Stimulated activated CD4-positive, alpha-beta T cell treated with anti-CD3 and anti-CD28 coated beads, TNF-alpha, amount 100 ng/mL, for 4 hours (primary cell): ENCODE measurements around the gene CENPP.

Experiments
- DNase-seq, 3 experiments: peaks; one replicate each; pipeline ENCODE4 v3.0.0-alpha.2; 2020; ENCODE audit warnings: low read depth in 3 of 3

The CENPP gene

GRCh38 chr9:92598382-92598781, 272.6 kb downstream of the CENPP start:
- DNase-seq, result no peak

GRCh38 chr9:92599938-92600461, 274.2 kb downstream of the CENPP start:
- no peak for DNase-seq

GRCh38 chr9:92600462-92601261, 274.9 kb downstream of the CENPP start:
- DNase-seq, result no peak

- no peak for DNase-seq
Measured at GRCh38 chr9:92601451-92601850, 275.7 kb downstream of the CENPP start.

- no peak for DNase-seq
Measured at GRCh38 chr9:92602413-92602812, 276.7 kb downstream of the CENPP start.

GRCh38 chr9:92603100-92603499, 277.3 kb downstream of the CENPP start:
- no peak for DNase-seq

GRCh38 chr9:92603990-92604389, 278.2 kb downstream of the CENPP start:
- DNase-seq, result no peak

- no peak for DNase-seq
Measured at GRCh38 chr9:92605224-92605623, 279.5 kb downstream of the CENPP start.

GRCh38 chr9:92607088-92607487, 281.3 kb downstream of the CENPP start:
- no peak for DNase-seq

GRCh38 chr9:92607773-92608172, 282.0 kb downstream of the CENPP start:
- DNase-seq, result no peak

- no peak for DNase-seq
Measured at GRCh38 chr9:92608241-92608908, 282.6 kb downstream of the CENPP start.

- DNase-seq, result no peak
Measured at GRCh38 chr9:92608909-92609445, 283.2 kb downstream of the CENPP start.

GRCh38 chr9:92610470-92611420, 285.0 kb downstream of the CENPP start:
- no peak for DNase-seq

GRCh38 chr9:92611621-92612285, 286.0 kb downstream of the CENPP start:
- no peak for DNase-seq

- DNase-seq, result no peak
Measured at GRCh38 chr9:92612292-92612691, 286.5 kb downstream of the CENPP start.

- DNase-seq, result no peak
Measured at GRCh38 chr9:92612816-92613215, 287.1 kb downstream of the CENPP start.

- DNase-seq, result no peak
Measured at GRCh38 chr9:92613268-92614122, 287.7 kb downstream of the CENPP start.

GRCh38 chr9:92614123-92614510, 288.4 kb downstream of the CENPP start:
- DNase-seq, result no peak

- DNase-seq, result no peak
Measured at GRCh38 chr9:92614763-92615461, 289.2 kb downstream of the CENPP start.

- DNase-seq, result no peak
Measured at GRCh38 chr9:92615790-92616189, 290.0 kb downstream of the CENPP start.
